PFSK-1 (cell line): Measurements from ENCODE around the gene CEMIP2.

ENCODE experiments used
- FOXP2 ChIP-seq: optimal IDR thresholded peaks from 2 replicates; pipeline ENCODE3; 2011; ENCODE audit warnings: borderline replicate concordance, control low read depth, inconsistent platforms; ENCODE audit not compliant: insufficient read depth; ENCODE audit errors: extremely low read length, extremely low read depth
- POLR2AphosphoS5 ChIP-seq: IDR thresholded peaks from 2 replicates; pipeline ENCODE4 v1.6.1; 2012; ENCODE audit warnings: low read depth, mild to moderate bottlenecking, control low read depth, low read length, moderate library complexity
- REST ChIP-seq, 2 experiments: IDR thresholded peaks; 2 replicates each; pipeline versions ENCODE4 v1.6.1 to v1.8.0; 2011 to 2012; ENCODE audit warnings: low read depth in 2 of 2, low read length in 2 of 2, control low read depth in 1 of 2, inconsistent platforms in 1 of 2, mild to moderate bottlenecking in 1 of 2, moderate library complexity in 1 of 2; ENCODE audit not compliant: insufficient read depth in 1 of 2
- SIN3A ChIP-seq: IDR thresholded peaks from 2 replicates; pipeline ENCODE4 v1.6.1; 2012; ENCODE audit warnings: mild to moderate bottlenecking, low read length, moderate library complexity, borderline replicate concordance; ENCODE audit not compliant: insufficient read depth
- TAF1 ChIP-seq: IDR thresholded peaks from 2 replicates; pipeline ENCODE4 v1.6.1; 2012; ENCODE audit warnings: low read length, control low read depth, borderline replicate concordance; ENCODE audit not compliant: insufficient read depth

The CEMIP2 gene

GRCh38 chr9:71644819-71645362 lies 123.4 kb downstream of the CEMIP2 start:
- TF ChIP-seq SIN3A, result no peak
- TF ChIP-seq TAF1, result no peak
- no peak for TF ChIP-seq POLR2AphosphoS5
- TF ChIP-seq REST (IDR thresholded peaks at IDR 0.05; ENCODE audit: insufficient read depth in 1 of 2, low read depth in 2 of 2, low read length in 2 of 2), result no peak
- no peak for TF ChIP-seq FOXP2

- TF ChIP-seq SIN3A, result no peak
- no peak for TF ChIP-seq TAF1
- TF ChIP-seq POLR2AphosphoS5, result no peak
Observed at GRCh38 chr9:71643330-71643729, 125.0 kb downstream of the CEMIP2 start.

GRCh38 chr9:71642056-71642455 lies 126.3 kb downstream of the CEMIP2 start:
- TF ChIP-seq FOXP2 (no peak), TAF1 (no peak), POLR2AphosphoS5 (no peak), REST (IDR thresholded peaks at IDR 0.05; ENCODE audit: insufficient read depth in 1 of 2, low read depth in 2 of 2, low read length in 2 of 2) (no peak), SIN3A (no peak)

GRCh38 chr9:71638627-71639026 lies 129.7 kb downstream of the CEMIP2 start:
- TF ChIP-seq FOXP2 (no peak), POLR2AphosphoS5 (no peak), SIN3A (no peak), REST (IDR thresholded peaks at IDR 0.05; ENCODE audit: insufficient read depth in 1 of 2, low read depth in 2 of 2, low read length in 2 of 2) (no peak), TAF1 (no peak)

- no peak for TF ChIP-seq POLR2AphosphoS5
- no peak for TF ChIP-seq REST (IDR thresholded peaks at IDR 0.05; ENCODE audit: insufficient read depth in 1 of 2, low read depth in 2 of 2, low read length in 2 of 2)
- no peak for TF ChIP-seq FOXP2
- no peak for TF ChIP-seq TAF1
- no peak for TF ChIP-seq SIN3A
Observed at GRCh38 chr9:71637926-71638325, 130.4 kb downstream of the CEMIP2 start.

GRCh38 chr9:71637375-71637774 lies 130.9 kb downstream of the CEMIP2 start:
- TF ChIP-seq REST (IDR thresholded peaks at IDR 0.05; ENCODE audit: insufficient read depth in 1 of 2, low read depth in 2 of 2, low read length in 2 of 2) (no peak), TAF1 (no peak), SIN3A (no peak), FOXP2 (no peak), POLR2AphosphoS5 (no peak)
